K562 (cell line): ENCODE results near the gene PTPRT. TPM values are rescaled to one million over a fixed set of nuclear protein-coding genes. Genes with fewer than 3 reads are reported as not detected.

Source experiments
- ATAC-seq: fragments of 200-7000 bp; cut with Tn5 transposase; 3 replicates; pipeline ENCODE4 v1.9.1; 2020; ENCODE audit warnings: moderate library complexity
- BruUV-seq: library from RNA; stranded (reverse); fragments of 400-500 nt; replicated peaks from 2 replicates; lab custom pipeline; 2021; lab: Mats Ljungman, UMichigan
- CTCF ChIA-PET: fragments of 300-600 bp; formaldehyde crosslinking; extraction: SDS; loops from one replicate; lab custom pipeline; 2021; ENCODE audit warnings: low intra/inter-chr PET ratio; lab: Yijun Ruan, JAX
- POLR2A ChIA-PET: fragments of 300-600, 350-650 bp; sonication (Branson Sonifier 250); formaldehyde crosslinking; extraction: SDS; loops from one replicate; lab custom pipeline; 2021; ENCODE audit warnings: antibody characterized with exemption, inconsistent platforms; lab: Yijun Ruan, JAX
- DNase-seq, 4 experiments: peaks; one replicate each; pipeline versions ENCODE4 v3.0.0 to v3.0.0-alpha.2; 2011 to 2018; ENCODE audit warnings: low spot score in 3 of 4, mixed read lengths in 3 of 4; ENCODE audit errors: extremely low read depth in 1 of 4
- FAIRE-seq: peaks from 2 replicates; lab custom pipeline; 2011; peaks lifted over from hg19 to GRCh38; lab: Jason Lieb, UNC
- H2AFZ ChIP-seq: 2 replicates; pipeline ENCODE4 v1.6.0; 2011; ENCODE audit warnings: low read depth, low read length, control low read depth, inconsistent platforms
- H3K27ac ChIP-seq: fragments of 200-600 bp; 3 replicates; pipeline ENCODE4 v1.8.0; 2011; ENCODE audit warnings: low read depth, mild to moderate bottlenecking, control low read depth, inconsistent platforms, low read length, moderate library complexity, mixed read lengths; ENCODE audit errors: extremely low read depth
- H3K27me3 ChIP-seq, 2 experiments: fragments of 300-600 bp in 1 of 2; 2 replicates in 1 of 2; 3 replicates in 1 of 2; pipeline versions ENCODE4 v1.6.0 to v1.8.0; 2011; ENCODE audit warnings: inconsistent platforms in 2 of 2, low read length in 2 of 2, mild to moderate bottlenecking in 1 of 2, mixed read lengths in 1 of 2, moderate library complexity in 1 of 2; ENCODE audit not compliant: control insufficient read depth in 2 of 2, insufficient read depth in 2 of 2
- H3K36me3 ChIP-seq: fragments of 300-600 bp; 3 replicates; pipeline ENCODE4 v1.8.0; 2011; ENCODE audit warnings: mild to moderate bottlenecking, low read length, inconsistent platforms; ENCODE audit not compliant: control insufficient read depth, insufficient read depth
- H3K4me1 ChIP-seq, 2 experiments: fragments of 200-600 bp in 1 of 2; replicated peaks in 1 of 2; 2 replicates in 1 of 2; 3 replicates in 1 of 2; pipeline versions ENCODE4 v1.5.1 to v1.8.0; 2011; ENCODE audit warnings: inconsistent platforms in 2 of 2, low read length in 2 of 2, mild to moderate bottlenecking in 1 of 2, mixed read lengths in 1 of 2, moderate library complexity in 1 of 2; ENCODE audit not compliant: control insufficient read depth in 2 of 2, insufficient read depth in 2 of 2
- H3K4me2 ChIP-seq: 2 replicates; pipeline ENCODE4 v1.6.1; 2011; ENCODE audit warnings: low read length, control low read depth, inconsistent platforms, mixed read lengths; ENCODE audit not compliant: insufficient read depth
- H3K4me3 ChIP-seq: fragments of 200-600 bp; sonication (generic), shearing (Covaris generic); 2 replicates; pipeline ENCODE4 v1.5.1; 2016; ENCODE audit warnings: control low read depth, inconsistent platforms
- H3K79me2 ChIP-seq: fragments of 200-600 bp; 3 replicates; pipeline ENCODE4 v1.8.0; 2011; ENCODE audit warnings: low read length, inconsistent platforms; ENCODE audit not compliant: control insufficient read depth, insufficient read depth
- H3K9ac ChIP-seq, 2 experiments: 2 replicates each; pipeline versions ENCODE4 v1.6.0 to v1.6.1; 2011; ENCODE audit warnings: low read depth in 2 of 2, low read length in 2 of 2, control low read depth in 1 of 2, inconsistent platforms in 1 of 2, mild to moderate bottlenecking in 1 of 2, mixed read lengths in 1 of 2; ENCODE audit not compliant: insufficient read depth in 1 of 2
- H3K9me1 ChIP-seq: one replicate; pipeline ENCODE4 v1.6.0; 2011; ENCODE audit warnings: inconsistent platforms, mild to moderate bottlenecking, low read length, moderate library complexity; ENCODE audit not compliant: control insufficient read depth, insufficient read depth
- H3K9me3 ChIP-seq: replicated peaks from 2 replicates; pipeline ENCODE4 v1.5.1; 2011; ENCODE audit warnings: low read depth, low read length, inconsistent platforms; ENCODE audit not compliant: control insufficient read depth, insufficient read depth
- H4K20me1 ChIP-seq: replicated peaks from 2 replicates; pipeline ENCODE4 v1.6.1; 2011; ENCODE audit warnings: low read length, inconsistent platforms, mixed read lengths; ENCODE audit not compliant: control insufficient read depth, insufficient read depth
- CCNT2 ChIP-seq: IDR thresholded peaks from 2 replicates; pipeline ENCODE4 v1.6.1; 2011; ENCODE audit warnings: borderline replicate concordance, low read depth, mild to moderate bottlenecking, moderate library complexity, mixed read lengths, low read length; ENCODE audit not compliant: insufficient read length; ENCODE audit errors: extremely low read depth
- FOS ChIP-seq: IDR thresholded peaks from 3 replicates; pipeline ENCODE4 v1.6.1; 2011; ENCODE audit not compliant: insufficient read length; ENCODE audit errors: extremely low read depth
- IFI16 ChIP-seq: fragments of 250-450 bp; sonication (Bioruptor Pico); IDR thresholded peaks from 2 replicates; pipeline ENCODE4 v2.1.2; 2022; ENCODE audit warnings: mild to moderate bottlenecking, inconsistent platforms
- JUND ChIP-seq, 2 experiments: IDR thresholded peaks; 2 replicates in 1 of 2; 3 replicates in 1 of 2; pipeline ENCODE4 v1.6.1; 2011; ENCODE audit warnings: borderline replicate concordance in 2 of 2, low read depth in 2 of 2, low read length in 2 of 2, improper control_type of control experiment in 1 of 2, missing biosample characterization in 1 of 2, missing genetic modification characterization in 1 of 2, missing genetic modification reagents in 1 of 2
- RBBP5 ChIP-seq: fragments of 200-600 bp; sonication (generic); IDR thresholded peaks from 2 replicates; pipeline ENCODE4 v1.6.1; 2012; ENCODE audit warnings: borderline replicate concordance, mild to moderate bottlenecking, low read length, control low read depth, inconsistent platforms; ENCODE audit not compliant: insufficient read depth, poor library complexity, severe bottlenecking
- STAT5B ChIP-seq: fragments of 250-450 bp; sonication (Bioruptor Pico); IDR thresholded peaks from 2 replicates; pipeline ENCODE4 v1.8.0; 2021; ENCODE audit warnings: mild to moderate bottlenecking, inconsistent platforms
- TAF15 ChIP-seq: fragments of 200-400 bp; formaldehyde crosslinking; IDR thresholded peaks from 2 replicates; pipeline ENCODE4 v1.6.1; 2017; ENCODE audit warnings: mild to moderate bottlenecking, low read depth, low read length, moderate library complexity
- ZNF175 ChIP-seq: fragments of 200-800 bp; sonication (Bioruptor generic); IDR thresholded peaks from 2 replicates; pipeline ENCODE4 v1.6.1; 2016; ENCODE audit warnings: low read depth, mild to moderate bottlenecking, missing genetic modification characterization, missing compliant biosample characterization
- ZNF263 ChIP-seq: sonication (generic); formaldehyde crosslinking; IDR thresholded peaks from 2 replicates; pipeline ENCODE4 v1.8.0; 2022; ENCODE audit warnings: mild to moderate bottlenecking, missing genetic modification reagents, borderline replicate concordance
- ZNF584 ChIP-seq: fragments of 200-800 bp; sonication (Bioruptor generic); IDR thresholded peaks from 2 replicates; pipeline ENCODE4 v1.6.1; 2016; ENCODE audit warnings: low read depth, mild to moderate bottlenecking, missing genetic modification characterization, missing compliant biosample characterization
- ZNF75A ChIP-seq: fragments of 450-650 bp; formaldehyde crosslinking; IDR thresholded peaks from 2 replicates; pipeline ENCODE4 v1.4.0; 2020; ENCODE audit warnings: mild to moderate bottlenecking
- WGBS: fragments of 100-300 bp; shearing (Covaris generic); methylation state at CpG from one replicate; pipeline ENCODE4 v1.1.6; 2016; ENCODE audit warnings: low coverage, mixed read lengths; ENCODE audit not compliant: insufficient coverage; ENCODE audit errors: missing lambda C conversion rate; 5-methylcytosine and 5-hydroxymethylcytosine counted together
- in situ Hi-C: fragments of 300-500 bp; cut with MboI; formaldehyde crosslinking; loops from 4 replicates; pipeline ENCODE4 v1.15.0; 2018; ENCODE audit warnings: inconsistent platforms, mixed read lengths
- intact Hi-C: fragments of 100-400 bp; cut with micrococcal nuclease; formaldehyde crosslinking; loops from 2 replicates; pipeline ENCODE4 v1.14.2; 2022
- polyA plus RNA-seq, 8 experiments: library from polyadenylated mRNA; depleted of rRNA in 4 of 8; stranded (reverse) in 5 of 8; unstranded in 3 of 8; fragments of >200 nt; fragmentation: Nextera tagmentation in 2 of 8; fragmentation: Illumina TruSeq in 1 of 8; extraction: Ambion mirVana in 2 of 8; extraction: Trizol in 1 of 8; gene quantifications; 2 replicates each; pipeline versions ENCODE4 v1.2.1 to v1.2.3, GENCODE V29; 2011 to 2014; ENCODE audit warnings: inconsistent platforms in 1 of 8, missing spikeins in 1 of 8
- total RNA-seq, 7 experiments: library from RNA; depleted of rRNA in 6 of 7; stranded (reverse); fragments of >200 nt in 6 of 7; fragmentation: Illumina TruSeq in 2 of 7; extraction: Trizol in 2 of 7; gene quantifications; 2 replicates each; pipeline versions ENCODE4 v1.2.1 to v1.2.3, GENCODE V29; 2011 to 2021; ENCODE audit warnings: low replicate concordance in 1 of 7
- TF ChIP-seq, protein P1 (sequence below): fragments of 450-650 bp; IDR thresholded peaks from 2 replicates; pipeline ENCODE4 v1.6.1; 2018; ENCODE audit warnings: mild to moderate bottlenecking, low read depth; ENCODE audit not compliant: partially characterized antibody
- TF ChIP-seq, protein P2 (sequence below), 3 experiments: IDR thresholded peaks in 2 of 3; conservative IDR thresholded peaks in 1 of 3; 2 replicates each; pipeline ENCODE4 v1.5.1; 2011 to 2012; ENCODE audit warnings: low read length in 3 of 3, mild to moderate bottlenecking in 3 of 3, control low read depth in 2 of 3, improper control_type of control experiment in 1 of 3, inconsistent platforms in 1 of 3, low read depth in 1 of 3, mixed read lengths in 1 of 3, moderate library complexity in 1 of 3; ENCODE audit not compliant: insufficient read depth in 2 of 3
- TF ChIP-seq, protein P3 (sequence below): fragments of 450-650 bp; IDR thresholded peaks from 2 replicates; pipeline ENCODE4 v1.6.1; 2017; ENCODE audit warnings: mild to moderate bottlenecking, moderate library complexity
- TF ChIP-seq, protein P4 (sequence below): fragments of 450-650 bp; IDR thresholded peaks from one replicate; pipeline ENCODE4 v1.6.1; 2018; ENCODE audit warnings: mild to moderate bottlenecking, moderate library complexity; ENCODE audit not compliant: partially characterized antibody

The PTPRT gene
- total and polyA plus RNA-seq, 9 of the 15 experiments (the other 6 are each of a cell fraction or from before 2014, with no cell fraction given), result not detected

DNA sequence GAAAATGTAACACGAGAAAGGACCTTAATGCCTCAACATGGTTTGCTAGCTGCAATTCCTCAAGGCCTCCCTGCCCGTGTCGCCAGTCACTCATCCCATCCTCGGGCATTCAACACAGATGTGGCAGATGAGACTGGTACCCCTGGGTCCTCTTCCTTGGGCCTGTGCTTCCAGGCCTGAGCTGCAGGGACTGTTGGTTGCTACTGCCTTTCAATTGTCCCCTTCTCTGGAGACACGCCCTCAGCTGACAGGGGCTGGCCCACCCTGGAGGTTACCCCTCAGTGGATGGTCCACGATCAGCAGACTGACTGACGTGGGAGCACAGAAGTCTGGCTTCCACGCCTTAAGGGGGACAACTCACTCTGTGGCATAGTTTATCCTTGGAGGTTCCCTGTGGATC is 1076.5 kb downstream of the PTPRT start:
- ATAC-seq (no peak), DNase-seq (no peak), FAIRE-seq (no peak)
- POLR2A ChIA-PET, result interaction anchor here (0.6 to 1.6 kb wide), 2 partner anchors 13 to 20 kb away, joined by 3 to 4 read pairs; no protein-coding TSS in a partner anchor
- Histone ChIP-seq H3K36me3 (no peaks in the 10 kb centered on the region), H2AFZ (no peak overlapping the region), H3K79me2 (no peaks in the 10 kb centered on the region), H3K4me1 (no peaks in the 10 kb centered on the region), H3K27ac (no peak overlapping the region), H3K4me2 (no peak overlapping the region), H3K9ac (no peak overlapping the region), H3K4me3 (no peak overlapping the region), H3K9me1 (no peaks in the 10 kb centered on the region), H3K9me3 (no peaks in the 10 kb centered on the region), H4K20me1 (0 out of 2 replicates have a peak, but pooled peaks cover 3% of the 10 kb centered on the region), H3K27me3 (peaks cover 0 to 13% of the 10 kb centered on the region in 2 experiments; a peak in 3 of 5 replicates)
- WGBS, result 0% methylated on average over 8 of the region's 8 CpGs
- BruUV-seq, result no TSS peak
- intact Hi-C loops, result no loop called here
- in situ Hi-C loops, result no loop called here
- CTCF ChIA-PET, result no interaction called here
- TF ChIP-seq RBBP5 (no peak), TAF15 (no peak), FOS (no peak), ZNF175 (CRISPR knock-in tag) (no peak), CCNT2 (no peak), ZNF584 (CRISPR knock-in tag) (no peak), ZNF75A (CRISPR knock-in tag) (no peak), IFI16 (CRISPR knock-in tag) (no peak), STAT5B (no peak), JUND (IDR thresholded peaks at IDR 0.05; ENCODE audit: borderline replicate concordance, low read depth, low read length) (no peak), JUND (tag; IDR thresholded peaks at IDR 0.05; ENCODE audit: borderline replicate concordance, low read depth, low read length) (no peak), ZNF263 (CRISPR knock-in tag) (no peak)
- TF ChIP-seq, protein P1, sequence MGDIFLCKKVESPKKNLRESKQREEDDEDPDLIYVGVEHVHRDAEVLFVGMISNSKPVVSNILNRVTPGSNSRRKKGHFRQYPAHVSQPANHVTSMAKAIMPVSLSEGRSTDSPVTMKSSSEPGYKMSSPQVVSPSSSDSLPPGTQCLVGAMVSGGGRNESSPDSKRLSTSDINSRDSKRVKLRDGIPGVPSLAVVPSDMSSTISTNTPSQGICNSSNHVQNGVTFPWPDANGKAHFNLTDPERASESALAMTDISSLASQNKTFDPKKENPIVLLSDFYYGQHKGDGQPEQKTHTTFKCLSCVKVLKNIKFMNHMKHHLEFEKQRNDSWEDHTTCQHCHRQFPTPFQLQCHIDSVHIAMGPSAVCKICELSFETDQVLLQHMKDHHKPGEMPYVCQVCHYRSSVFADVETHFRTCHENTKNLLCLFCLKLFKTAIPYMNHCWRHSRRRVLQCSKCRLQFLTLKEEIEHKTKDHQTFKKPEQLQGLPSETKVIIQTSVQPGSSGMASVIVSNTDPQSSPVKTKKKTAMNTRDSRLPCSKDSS, result no peak
- TF ChIP-seq, protein P2, sequence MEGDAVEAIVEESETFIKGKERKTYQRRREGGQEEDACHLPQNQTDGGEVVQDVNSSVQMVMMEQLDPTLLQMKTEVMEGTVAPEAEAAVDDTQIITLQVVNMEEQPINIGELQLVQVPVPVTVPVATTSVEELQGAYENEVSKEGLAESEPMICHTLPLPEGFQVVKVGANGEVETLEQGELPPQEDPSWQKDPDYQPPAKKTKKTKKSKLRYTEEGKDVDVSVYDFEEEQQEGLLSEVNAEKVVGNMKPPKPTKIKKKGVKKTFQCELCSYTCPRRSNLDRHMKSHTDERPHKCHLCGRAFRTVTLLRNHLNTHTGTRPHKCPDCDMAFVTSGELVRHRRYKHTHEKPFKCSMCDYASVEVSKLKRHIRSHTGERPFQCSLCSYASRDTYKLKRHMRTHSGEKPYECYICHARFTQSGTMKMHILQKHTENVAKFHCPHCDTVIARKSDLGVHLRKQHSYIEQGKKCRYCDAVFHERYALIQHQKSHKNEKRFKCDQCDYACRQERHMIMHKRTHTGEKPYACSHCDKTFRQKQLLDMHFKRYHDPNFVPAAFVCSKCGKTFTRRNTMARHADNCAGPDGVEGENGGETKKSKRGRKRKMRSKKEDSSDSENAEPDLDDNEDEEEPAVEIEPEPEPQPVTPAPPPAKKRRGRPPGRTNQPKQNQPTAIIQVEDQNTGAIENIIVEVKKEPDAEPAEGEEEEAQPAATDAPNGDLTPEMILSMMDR (IDR thresholded peaks at IDR 0.05 in 2 of 3, conservative IDR thresholded peaks at IDR 0.05 in 1 of 3; ENCODE audit: insufficient read depth in 2 of 3, low read depth in 1 of 3, low read length in 3 of 3), result no peak
- TF ChIP-seq, protein P3, sequence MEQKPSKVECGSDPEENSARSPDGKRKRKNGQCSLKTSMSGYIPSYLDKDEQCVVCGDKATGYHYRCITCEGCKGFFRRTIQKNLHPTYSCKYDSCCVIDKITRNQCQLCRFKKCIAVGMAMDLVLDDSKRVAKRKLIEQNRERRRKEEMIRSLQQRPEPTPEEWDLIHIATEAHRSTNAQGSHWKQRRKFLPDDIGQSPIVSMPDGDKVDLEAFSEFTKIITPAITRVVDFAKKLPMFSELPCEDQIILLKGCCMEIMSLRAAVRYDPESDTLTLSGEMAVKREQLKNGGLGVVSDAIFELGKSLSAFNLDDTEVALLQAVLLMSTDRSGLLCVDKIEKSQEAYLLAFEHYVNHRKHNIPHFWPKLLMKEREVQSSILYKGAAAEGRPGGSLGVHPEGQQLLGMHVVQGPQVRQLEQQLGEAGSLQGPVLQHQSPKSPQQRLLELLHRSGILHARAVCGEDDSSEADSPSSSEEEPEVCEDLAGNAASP, result no peak
- TF ChIP-seq, protein P4, sequence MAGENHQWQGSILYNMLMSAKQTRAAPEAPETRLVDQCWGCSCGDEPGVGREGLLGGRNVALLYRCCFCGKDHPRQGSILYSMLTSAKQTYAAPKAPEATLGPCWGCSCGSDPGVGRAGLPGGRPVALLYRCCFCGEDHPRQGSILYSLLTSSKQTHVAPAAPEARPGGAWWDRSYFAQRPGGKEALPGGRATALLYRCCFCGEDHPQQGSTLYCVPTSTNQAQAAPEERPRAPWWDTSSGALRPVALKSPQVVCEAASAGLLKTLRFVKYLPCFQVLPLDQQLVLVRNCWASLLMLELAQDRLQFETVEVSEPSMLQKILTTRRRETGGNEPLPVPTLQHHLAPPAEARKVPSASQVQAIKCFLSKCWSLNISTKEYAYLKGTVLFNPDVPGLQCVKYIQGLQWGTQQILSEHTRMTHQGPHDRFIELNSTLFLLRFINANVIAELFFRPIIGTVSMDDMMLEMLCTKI, result no peak
